K562 (cell line): Measurements from ENCODE around the gene GPR107. TPM values are rescaled to one million over a fixed set of nuclear protein-coding genes. Genes with fewer than 3 reads are reported as not detected.

Source experiments
- ATAC-seq: fragments of 200-7000 bp; cut with Tn5 transposase; 3 replicates; pipeline ENCODE4 v1.9.1; 2020; ENCODE audit warnings: moderate library complexity
- BruUV-seq: library from RNA; stranded (reverse); fragments of 400-500 nt; replicated peaks from 2 replicates; lab custom pipeline; 2021; lab: Mats Ljungman, UMichigan
- CTCF ChIA-PET: fragments of 300-600 bp; formaldehyde crosslinking; extraction: SDS; loops from one replicate; lab custom pipeline; 2021; ENCODE audit warnings: low intra/inter-chr PET ratio; lab: Yijun Ruan, JAX
- POLR2A ChIA-PET: fragments of 300-600, 350-650 bp; sonication (Branson Sonifier 250); formaldehyde crosslinking; extraction: SDS; loops from one replicate; lab custom pipeline; 2021; ENCODE audit warnings: antibody characterized with exemption, inconsistent platforms; lab: Yijun Ruan, JAX
- DNase-seq, 4 experiments: peaks; one replicate each; pipeline versions ENCODE4 v3.0.0 to v3.0.0-alpha.2; 2011 to 2018; ENCODE audit warnings: low spot score in 3 of 4, mixed read lengths in 3 of 4; ENCODE audit errors: extremely low read depth in 1 of 4
- FAIRE-seq: peaks from 2 replicates; lab custom pipeline; 2011; peaks lifted over from hg19 to GRCh38; lab: Jason Lieb, UNC
- H2AFZ ChIP-seq: 2 replicates; pipeline ENCODE4 v1.6.0; 2011; ENCODE audit warnings: low read depth, low read length, control low read depth, inconsistent platforms
- H3K27ac ChIP-seq: fragments of 200-600 bp; 3 replicates; pipeline ENCODE4 v1.8.0; 2011; ENCODE audit warnings: low read depth, mild to moderate bottlenecking, control low read depth, inconsistent platforms, low read length, moderate library complexity, mixed read lengths; ENCODE audit errors: extremely low read depth
- H3K27me3 ChIP-seq, 2 experiments: fragments of 300-600 bp in 1 of 2; 2 replicates in 1 of 2; 3 replicates in 1 of 2; pipeline versions ENCODE4 v1.6.0 to v1.8.0; 2011; ENCODE audit warnings: inconsistent platforms in 2 of 2, low read length in 2 of 2, mild to moderate bottlenecking in 1 of 2, mixed read lengths in 1 of 2, moderate library complexity in 1 of 2; ENCODE audit not compliant: control insufficient read depth in 2 of 2, insufficient read depth in 2 of 2
- H3K36me3 ChIP-seq: fragments of 300-600 bp; 3 replicates; pipeline ENCODE4 v1.8.0; 2011; ENCODE audit warnings: mild to moderate bottlenecking, low read length, inconsistent platforms; ENCODE audit not compliant: control insufficient read depth, insufficient read depth
- H3K4me1 ChIP-seq, 2 experiments: fragments of 200-600 bp in 1 of 2; replicated peaks in 1 of 2; 2 replicates in 1 of 2; 3 replicates in 1 of 2; pipeline versions ENCODE4 v1.5.1 to v1.8.0; 2011; ENCODE audit warnings: inconsistent platforms in 2 of 2, low read length in 2 of 2, mild to moderate bottlenecking in 1 of 2, mixed read lengths in 1 of 2, moderate library complexity in 1 of 2; ENCODE audit not compliant: control insufficient read depth in 2 of 2, insufficient read depth in 2 of 2
- H3K4me2 ChIP-seq: 2 replicates; pipeline ENCODE4 v1.6.1; 2011; ENCODE audit warnings: low read length, control low read depth, inconsistent platforms, mixed read lengths; ENCODE audit not compliant: insufficient read depth
- H3K4me3 ChIP-seq: fragments of 200-600 bp; sonication (generic), shearing (Covaris generic); 2 replicates; pipeline ENCODE4 v1.5.1; 2016; ENCODE audit warnings: control low read depth, inconsistent platforms
- H3K79me2 ChIP-seq: fragments of 200-600 bp; 3 replicates; pipeline ENCODE4 v1.8.0; 2011; ENCODE audit warnings: low read length, inconsistent platforms; ENCODE audit not compliant: control insufficient read depth, insufficient read depth
- H3K9ac ChIP-seq, 2 experiments: 2 replicates each; pipeline versions ENCODE4 v1.6.0 to v1.6.1; 2011; ENCODE audit warnings: low read depth in 2 of 2, low read length in 2 of 2, control low read depth in 1 of 2, inconsistent platforms in 1 of 2, mild to moderate bottlenecking in 1 of 2, mixed read lengths in 1 of 2; ENCODE audit not compliant: insufficient read depth in 1 of 2
- H3K9me1 ChIP-seq: one replicate; pipeline ENCODE4 v1.6.0; 2011; ENCODE audit warnings: inconsistent platforms, mild to moderate bottlenecking, low read length, moderate library complexity; ENCODE audit not compliant: control insufficient read depth, insufficient read depth
- H3K9me3 ChIP-seq: replicated peaks from 2 replicates; pipeline ENCODE4 v1.5.1; 2011; ENCODE audit warnings: low read depth, low read length, inconsistent platforms; ENCODE audit not compliant: control insufficient read depth, insufficient read depth
- H4K20me1 ChIP-seq: replicated peaks from 2 replicates; pipeline ENCODE4 v1.6.1; 2011; ENCODE audit warnings: low read length, inconsistent platforms, mixed read lengths; ENCODE audit not compliant: control insufficient read depth, insufficient read depth
- CREBBP ChIP-seq: IDR thresholded peaks from one replicate; pipeline ENCODE4 v1.6.1; 2012; ENCODE audit warnings: low read depth, mild to moderate bottlenecking, control low read depth, inconsistent platforms, low read length
- E2F3 ChIP-seq: fragments of 250-450 bp; sonication (Bioruptor Pico); IDR thresholded peaks from 2 replicates; pipeline ENCODE4 v1.4.0; 2020; ENCODE audit warnings: mild to moderate bottlenecking
- ESRRB ChIP-seq: fragments of 250-450 bp; sonication (Bioruptor Pico); IDR thresholded peaks from 2 replicates; pipeline ENCODE4 v1.5.0; 2020; ENCODE audit warnings: mild to moderate bottlenecking, moderate library complexity, borderline replicate concordance
- ETS1 ChIP-seq: conservative IDR thresholded peaks from 2 replicates; pipeline ENCODE4 v1.6.1; 2011; ENCODE audit warnings: low read depth, mild to moderate bottlenecking, low read length; ENCODE audit not compliant: control insufficient read depth
- FIP1L1 ChIP-seq: fragments of 200-400 bp; formaldehyde crosslinking; IDR thresholded peaks from 2 replicates; pipeline ENCODE4 v1.6.1; 2018; ENCODE audit warnings: mild to moderate bottlenecking, low read depth, low read length; ENCODE audit not compliant: poor library complexity, severe bottlenecking
- HNRNPH1 ChIP-seq: fragments of 200-400 bp; formaldehyde crosslinking; optimal IDR thresholded peaks from 2 replicates; pipeline ENCODE3; 2017; ENCODE audit warnings: low read depth, mild to moderate bottlenecking, low read length, moderate library complexity
- MCM7 ChIP-seq, 2 experiments: fragments of 450-650 bp; IDR thresholded peaks; 2 replicates each; pipeline ENCODE4 v1.6.1; 2016 to 2018
- NFRKB ChIP-seq: fragments of 450-650 bp; IDR thresholded peaks from 2 replicates; pipeline ENCODE4 v1.6.1; 2016; ENCODE audit warnings: low read depth
- SIN3A ChIP-seq, 2 experiments: fragments of 150-350 bp in 1 of 2; IDR thresholded peaks; 2 replicates each; pipeline ENCODE4 v1.6.1; 2011 to 2016; ENCODE audit warnings: borderline replicate concordance in 2 of 2, low read depth in 2 of 2, low read length in 2 of 2, mild to moderate bottlenecking in 2 of 2, moderate library complexity in 2 of 2; ENCODE audit not compliant: control insufficient read depth in 1 of 2
- SIRT6 ChIP-seq: IDR thresholded peaks from one replicate; pipeline ENCODE4 v1.6.1; 2012; ENCODE audit warnings: low read depth, mild to moderate bottlenecking, control low read depth, inconsistent platforms, low read length, moderate library complexity
- SREBF1 ChIP-seq: fragments of 150-350 bp; IDR thresholded peaks from 2 replicates; pipeline ENCODE4 v1.6.1; 2014; ENCODE audit warnings: antibody characterized with exemption, low read depth, low read length, borderline replicate concordance
- SREBF2 ChIP-seq: sonication (generic); formaldehyde crosslinking; IDR thresholded peaks from 2 replicates; pipeline ENCODE4 v1.4.0; 2020; ENCODE audit warnings: mild to moderate bottlenecking, missing genetic modification reagents
- SRSF9 ChIP-seq: fragments of 200-400 bp; formaldehyde crosslinking; IDR thresholded peaks from 2 replicates; pipeline ENCODE4 v1.6.1; 2017; ENCODE audit warnings: low read depth, low read length, borderline replicate concordance
- TSC22D4 ChIP-seq: fragments of 450-650 bp; IDR thresholded peaks from 2 replicates; pipeline ENCODE4 v1.6.1; 2016; ENCODE audit warnings: missing genetic modification characterization, missing biosample characterization, control low read depth
- WHSC1 ChIP-seq: IDR thresholded peaks from one replicate; pipeline ENCODE4 v1.6.1; 2012; ENCODE audit warnings: low read length, control low read depth, inconsistent platforms
- ZNF431 ChIP-seq: sonication (generic); formaldehyde crosslinking; IDR thresholded peaks from 2 replicates; pipeline ENCODE4 v1.8.0; 2022; ENCODE audit warnings: mild to moderate bottlenecking, missing genetic modification reagents
- ZNF77 ChIP-seq: fragments of 250-450 bp; sonication (Bioruptor Pico); IDR thresholded peaks from 2 replicates; pipeline ENCODE4 v1.5.0; 2020
- ZZZ3 ChIP-seq: fragments of 450-650 bp; IDR thresholded peaks from 2 replicates; pipeline ENCODE4 v1.6.1; 2016; ENCODE audit warnings: antibody characterized with exemption, mild to moderate bottlenecking, moderate library complexity
- WGBS: fragments of 100-300 bp; shearing (Covaris generic); methylation state at CpG from one replicate; pipeline ENCODE4 v1.1.6; 2016; ENCODE audit warnings: low coverage, mixed read lengths; ENCODE audit not compliant: insufficient coverage; ENCODE audit errors: missing lambda C conversion rate; 5-methylcytosine and 5-hydroxymethylcytosine counted together
- in situ Hi-C: fragments of 300-500 bp; cut with MboI; formaldehyde crosslinking; loops from 4 replicates; pipeline ENCODE4 v1.15.0; 2018; ENCODE audit warnings: inconsistent platforms, mixed read lengths
- intact Hi-C: fragments of 100-400 bp; cut with micrococcal nuclease; formaldehyde crosslinking; loops from 2 replicates; pipeline ENCODE4 v1.14.2; 2022
- polyA plus RNA-seq, 8 experiments: library from polyadenylated mRNA; depleted of rRNA in 4 of 8; stranded (reverse) in 5 of 8; unstranded in 3 of 8; fragments of >200 nt; fragmentation: Nextera tagmentation in 2 of 8; fragmentation: Illumina TruSeq in 1 of 8; extraction: Ambion mirVana in 2 of 8; extraction: Trizol in 1 of 8; gene quantifications; 2 replicates each; pipeline versions ENCODE4 v1.2.1 to v1.2.3, GENCODE V29; 2011 to 2014; ENCODE audit warnings: inconsistent platforms in 1 of 8, missing spikeins in 1 of 8
- total RNA-seq, 7 experiments: library from RNA; depleted of rRNA in 6 of 7; stranded (reverse); fragments of >200 nt in 6 of 7; fragmentation: Illumina TruSeq in 2 of 7; extraction: Trizol in 2 of 7; gene quantifications; 2 replicates each; pipeline versions ENCODE4 v1.2.1 to v1.2.3, GENCODE V29; 2011 to 2021; ENCODE audit warnings: low replicate concordance in 1 of 7
- TF ChIP-seq, protein P1 (sequence below): sonication (generic); formaldehyde crosslinking; IDR thresholded peaks from 2 replicates; pipeline ENCODE4 v1.8.1; 2023; ENCODE audit warnings: missing genetic modification reagents, mild to moderate bottlenecking, borderline replicate concordance

Gene GPR107
- total and polyA plus RNA-seq, 9 of the 15 experiments (the other 6 are each of a cell fraction or from before 2014, with no cell fraction given), result 3.2 to 34.6 (median 14.4) TPM

DNA sequence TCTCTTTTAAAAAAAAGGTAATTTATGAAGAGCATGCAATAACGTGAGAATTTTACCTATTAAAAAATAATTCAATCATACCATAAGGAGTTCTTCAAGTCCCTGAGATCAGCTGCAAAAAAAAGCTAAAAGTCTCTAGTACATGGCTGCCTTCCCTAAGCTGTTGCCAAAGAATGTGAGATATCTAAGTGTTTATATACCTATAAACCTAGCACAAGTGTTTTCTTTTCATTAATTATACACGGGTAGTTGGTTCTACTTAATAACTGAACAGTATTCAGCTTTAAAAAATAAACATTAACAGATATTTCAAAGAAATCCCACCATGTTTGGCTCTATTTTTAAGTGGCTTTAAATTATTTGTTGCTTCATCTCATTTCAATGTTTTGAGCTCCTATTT lies 36.6 kb upstream of the GPR107 start:
- Histone ChIP-seq H3K9ac (no peak overlapping the region), H3K9me1 (no peaks in the 10 kb centered on the region), H2AFZ (no peak overlapping the region), H3K4me1 (no peaks in the 10 kb centered on the region), H3K79me2 (no peaks in the 10 kb centered on the region), H3K4me2 (no peak overlapping the region), H3K36me3 (no peaks in the 10 kb centered on the region)
- whole genome bisulfite sequencing, result 6% methylated on average over 2 of the region's 2 CpGs
- CTCF ChIA-PET, result no interaction called here
- no TSS peak for BruUV-seq
- TF ChIP-seq MCM7 (IDR thresholded peaks at IDR 0.05) (no peak), HNRNPH1 (no peak), WHSC1 (no peak), SIN3A (IDR thresholded peaks at IDR 0.05; ENCODE audit: borderline replicate concordance in 2 of 2, control insufficient read depth in 1 of 2, low read depth in 2 of 2, low read length in 2 of 2) (no peak), ETS1 (no peak), SREBF2 (CRISPR knock-in tag) (no peak), SREBF1 (no peak), CREBBP (no peak), E2F3 (no peak), TSC22D4 (tag) (no peak), ESRRB (no peak), ZNF431 (CRISPR knock-in tag) (no peak), SRSF9 (no peak), ZNF77 (CRISPR knock-in tag) (no peak), NFRKB (no peak), SIRT6 (no peak), FIP1L1 (no peak), ZZZ3 (no peak)
- TF ChIP-seq, protein P1, sequence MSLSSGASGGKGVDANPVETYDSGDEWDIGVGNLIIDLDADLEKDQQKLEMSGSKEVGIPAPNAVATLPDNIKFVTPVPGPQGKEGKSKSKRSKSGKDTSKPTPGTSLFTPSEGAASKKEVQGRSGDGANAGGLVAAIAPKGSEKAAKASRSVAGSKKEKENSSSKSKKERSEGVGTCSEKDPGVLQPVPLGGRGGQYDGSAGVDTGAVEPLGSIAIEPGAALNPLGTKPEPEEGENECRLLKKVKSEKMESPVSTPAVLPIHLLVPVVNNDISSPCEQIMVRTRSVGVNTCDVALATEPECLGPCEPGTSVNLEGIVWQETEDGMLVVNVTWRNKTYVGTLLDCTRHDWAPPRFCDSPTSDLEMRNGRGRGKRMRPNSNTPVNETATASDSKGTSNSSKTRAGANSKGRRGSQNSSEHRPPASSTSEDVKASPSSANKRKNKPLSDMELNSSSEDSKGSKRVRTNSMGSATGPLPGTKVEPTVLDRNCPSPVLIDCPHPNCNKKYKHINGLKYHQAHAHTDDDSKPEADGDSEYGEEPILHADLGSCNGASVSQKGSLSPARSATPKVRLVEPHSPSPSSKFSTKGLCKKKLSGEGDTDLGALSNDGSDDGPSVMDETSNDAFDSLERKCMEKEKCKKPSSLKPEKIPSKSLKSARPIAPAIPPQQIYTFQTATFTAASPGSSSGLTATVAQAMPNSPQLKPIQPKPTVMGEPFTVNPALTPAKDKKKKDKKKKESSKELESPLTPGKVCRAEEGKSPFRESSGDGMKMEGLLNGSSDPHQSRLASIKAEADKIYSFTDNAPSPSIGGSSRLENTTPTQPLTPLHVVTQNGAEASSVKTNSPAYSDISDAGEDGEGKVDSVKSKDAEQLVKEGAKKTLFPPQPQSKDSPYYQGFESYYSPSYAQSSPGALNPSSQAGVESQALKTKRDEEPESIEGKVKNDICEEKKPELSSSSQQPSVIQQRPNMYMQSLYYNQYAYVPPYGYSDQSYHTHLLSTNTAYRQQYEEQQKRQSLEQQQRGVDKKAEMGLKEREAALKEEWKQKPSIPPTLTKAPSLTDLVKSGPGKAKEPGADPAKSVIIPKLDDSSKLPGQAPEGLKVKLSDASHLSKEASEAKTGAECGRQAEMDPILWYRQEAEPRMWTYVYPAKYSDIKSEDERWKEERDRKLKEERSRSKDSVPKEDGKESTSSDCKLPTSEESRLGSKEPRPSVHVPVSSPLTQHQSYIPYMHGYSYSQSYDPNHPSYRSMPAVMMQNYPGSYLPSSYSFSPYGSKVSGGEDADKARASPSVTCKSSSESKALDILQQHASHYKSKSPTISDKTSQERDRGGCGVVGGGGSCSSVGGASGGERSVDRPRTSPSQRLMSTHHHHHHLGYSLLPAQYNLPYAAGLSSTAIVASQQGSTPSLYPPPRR, result no peak
- TF ChIP-seq, all 486 proteins: peak for 0
- intact Hi-C loops, result no loop called here
- no peaks in the 10 kb centered on the region for H4K20me1 ChIP-seq
- H3K4me3 ChIP-seq, result no peak overlapping the region
- DNase-seq, result no peak
- no peaks in the 10 kb centered on the region for H3K9me3 ChIP-seq
- ATAC-seq, result no peak
- no peaks in the 10 kb centered on the region for H3K27me3 ChIP-seq
- no peak overlapping the region for H3K27ac ChIP-seq
- FAIRE-seq, result no peak
- POLR2A ChIA-PET, result no interaction called here
- in situ Hi-C loops, result no loop called here
